ENCODE measurements around the gene SNRPF. TPM values are rescaled to one million over a fixed set of nuclear protein-coding genes. Genes with fewer than 3 reads are reported as not detected.
"Not testable (repeated sequence)": the region's sequence is repeated elsewhere in the genome, so short reads cannot be mapped to it uniquely, and the experiment has no call there.

Gene SNRPF
- total and polyA plus RNA-seq, 7 experiments from 2014 or later = 19.0 to 71.1 (median 24.6) TPM

DNA sequence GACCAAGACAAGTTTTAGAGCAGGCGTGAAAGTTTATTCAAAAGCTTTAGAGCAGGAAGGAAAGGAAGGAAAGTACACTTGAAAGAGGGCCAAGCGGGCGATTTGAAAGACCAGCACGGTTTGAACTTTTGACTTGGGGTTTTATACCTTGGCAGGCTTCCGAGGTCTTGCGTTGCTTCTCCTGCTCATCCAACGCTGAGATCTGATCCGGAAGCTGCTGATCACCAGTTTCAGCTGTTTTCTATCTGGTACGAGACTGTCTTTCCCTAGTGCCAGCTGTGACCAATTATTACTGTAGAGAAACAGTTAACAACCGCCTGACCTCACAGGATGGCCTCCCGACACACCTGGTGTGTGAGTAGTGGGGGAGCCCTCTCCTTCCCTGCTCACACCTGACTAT is 20.6 kb upstream of the SNRPF start:
- Histone ChIP-seq H3K4me3 (ENCODE audit: low read length) (no peak overlapping the region), H3K27ac (ENCODE audit: low read depth, low read length) (no peak overlapping the region), H3K4me1 (ENCODE audit: control insufficient read depth in 2 of 2, insufficient read depth in 2 of 2, low read length in 2 of 2) (no peaks in the 10 kb centered on the region), H3K9me3 (ENCODE audit: control insufficient read depth in 2 of 3, low read length in 3 of 3) (no peaks in the 10 kb centered on the region), H3K27me3 (ENCODE audit: control insufficient read depth in 2 of 2, insufficient read depth in 2 of 2, low read length in 2 of 2) (no peaks in the 10 kb centered on the region), H3K36me3 (ENCODE audit: control insufficient read depth in 2 of 3, insufficient read depth in 3 of 3, low read length in 3 of 3) (no peaks in the 10 kb centered on the region)
- H3K36me3 Mint-ChIP-seq = no peaks in the 10 kb centered on the region
- ChIA-PET CTCF (no interaction called here), POLR2A (no interaction called here)
- intact Hi-C loops (cut with micrococcal nuclease) = no loop called here
- no peak for DNase-seq
- H3K4me1 Mint-ChIP-seq = peaks cover 0 to 10% (median 7%) of the 10 kb centered on the region in 7 donors
- no peak for ATAC-seq
- peaks cover 12 to 23% (median 19%) of the 10 kb centered on the region in 5 donors for H3K27me3 Mint-ChIP-seq
- H3K9me3 Mint-ChIP-seq = peaks cover 0 to 2% (median 0%) of the 10 kb centered on the region in 11 donors
- peak overlapping the region in 5 of 10 donors; percentile 35 to 56 (median 48) for H3K4me3 Mint-ChIP-seq
- no peak overlapping the region for H3K27ac Mint-ChIP-seq

DNA sequence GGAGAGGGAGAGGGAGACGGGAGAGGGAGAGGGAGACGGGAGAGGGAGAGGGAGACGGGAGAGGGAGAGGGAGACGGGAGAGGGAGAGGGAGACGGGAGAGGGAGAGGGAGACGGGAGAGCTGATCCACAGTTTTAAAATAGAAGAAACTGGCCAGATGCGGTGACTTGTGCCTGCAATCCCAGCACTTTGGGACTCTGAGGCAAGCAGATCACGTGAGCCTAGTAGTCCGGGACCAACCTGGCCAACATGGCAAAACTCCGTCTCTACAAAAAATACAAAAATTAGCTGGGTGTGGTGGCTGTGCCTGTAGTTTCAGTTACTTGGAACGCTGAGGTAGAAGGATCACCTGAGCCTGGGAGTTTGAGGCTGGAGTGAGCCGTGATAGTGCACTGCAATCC is 16.3 kb upstream of the SNRPF start:
- H3K27ac Mint-ChIP-seq; H3K36me3 ChIP-seq (ENCODE audit: control insufficient read depth in 2 of 3, insufficient read depth in 3 of 3, low read length in 3 of 3); H3K4me1 ChIP-seq (ENCODE audit: control insufficient read depth in 2 of 2, insufficient read depth in 2 of 2, low read length in 2 of 2); H3K9me3 ChIP-seq (ENCODE audit: control insufficient read depth in 2 of 3, low read length in 3 of 3); intact Hi-C loops (cut with micrococcal nuclease); DNase-seq; H3K4me3 Mint-ChIP-seq; H3K27me3 ChIP-seq (ENCODE audit: control insufficient read depth in 2 of 2, insufficient read depth in 2 of 2, low read length in 2 of 2); H3K4me3 ChIP-seq (ENCODE audit: low read length); H3K36me3 Mint-ChIP-seq; H3K9me3 Mint-ChIP-seq; H3K4me1 Mint-ChIP-seq; H3K27ac ChIP-seq (ENCODE audit: low read depth, low read length); ATAC-seq; CTCF ChIA-PET; POLR2A ChIA-PET: not testable (repeated sequence)
- peaks cover 20 to 37% (median 25%) of the 10 kb centered on the region in 5 donors for H3K27me3 Mint-ChIP-seq

DNA sequence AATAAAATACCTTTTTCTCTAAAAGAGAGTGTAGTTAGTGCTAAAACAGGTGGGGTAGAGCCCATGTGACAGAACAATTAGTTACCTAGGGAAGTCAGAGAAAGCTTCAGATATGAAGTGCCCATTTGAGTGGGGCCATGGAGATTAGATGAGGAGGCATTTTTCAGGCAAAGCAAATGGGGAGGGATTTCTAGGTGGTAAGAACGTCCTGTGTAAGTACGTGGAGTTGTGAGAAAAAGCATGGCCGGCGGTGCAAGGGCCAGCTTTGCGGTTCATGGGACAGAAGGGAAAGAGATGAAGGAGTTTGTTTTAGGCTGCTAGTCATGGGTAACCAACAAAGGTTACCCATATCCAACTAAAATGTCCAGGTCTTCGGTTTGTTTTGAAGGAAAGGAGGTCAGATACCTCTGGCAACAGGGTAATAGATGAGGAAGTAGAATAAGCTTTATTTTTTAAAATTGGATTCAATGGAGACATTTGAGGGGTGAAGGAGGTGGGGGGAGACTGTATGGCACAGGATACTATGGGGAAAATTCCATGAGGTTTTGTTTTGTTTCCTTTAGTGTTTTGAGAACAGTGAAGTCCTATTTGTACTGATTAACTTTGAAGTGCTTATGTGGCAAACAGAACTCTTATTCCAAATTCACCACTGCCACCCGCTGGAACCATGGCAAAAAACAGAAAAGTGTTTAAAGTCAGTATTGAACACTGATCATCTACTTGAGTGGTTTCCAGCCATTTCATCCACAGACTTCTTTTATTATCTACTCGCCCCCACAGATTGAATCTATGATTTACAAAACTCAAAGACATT is 10.0 kb upstream of the SNRPF start:
- H3K9me3 ChIP-seq (ENCODE audit: control insufficient read depth in 2 of 3, low read length in 3 of 3) = no peaks in the 10 kb centered on the region
- Mint-ChIP-seq H3K36me3 (no peaks in the 10 kb centered on the region), H3K9me3 (no peaks in the 10 kb centered on the region), H3K4me1 (peaks cover 0 to 8% (median 3%) of the 10 kb centered on the region in 7 donors), H3K4me3 (no peak overlapping the region), H3K27ac (no peak overlapping the region), H3K27me3 (peaks cover 7 to 33% (median 26%) of the 10 kb centered on the region in 5 donors)
- H3K4me3 ChIP-seq (ENCODE audit: low read length) = no peak overlapping the region
- ChIA-PET CTCF (no interaction called here), POLR2A (no interaction called here)
- peaks cover 0 to 4% of the 10 kb centered on the region in 2 donors for H3K4me1 ChIP-seq (ENCODE audit: control insufficient read depth in 2 of 2, insufficient read depth in 2 of 2, low read length in 2 of 2)
- no peak for ATAC-seq
- no peak for DNase-seq
- H3K36me3 ChIP-seq (ENCODE audit: control insufficient read depth in 2 of 3, insufficient read depth in 3 of 3, low read length in 3 of 3) = no peaks in the 10 kb centered on the region
- intact Hi-C loops (cut with micrococcal nuclease) = no loop called here
- no peaks in the 10 kb centered on the region for H3K27me3 ChIP-seq (ENCODE audit: control insufficient read depth in 2 of 2, insufficient read depth in 2 of 2, low read length in 2 of 2)
- H3K27ac ChIP-seq (ENCODE audit: low read depth, low read length) = no peak overlapping the region

DNA sequence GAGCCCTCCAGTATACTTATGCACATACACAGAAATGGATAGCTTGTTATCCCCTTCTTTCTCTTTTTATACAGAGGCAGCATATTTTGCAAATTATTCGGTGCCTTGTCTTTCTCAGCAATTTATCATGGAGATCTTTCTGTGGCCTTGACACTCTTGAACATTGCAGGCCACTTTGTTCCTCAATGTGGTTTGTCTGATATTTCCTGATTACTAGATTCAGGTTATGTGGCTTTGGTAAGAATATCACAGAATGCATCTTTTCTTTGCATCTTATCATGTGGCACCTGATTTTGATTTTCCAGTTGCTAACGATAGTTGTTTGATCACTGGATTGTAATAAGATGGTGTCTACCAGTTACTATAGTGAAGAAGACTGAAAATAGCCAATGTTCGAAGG is 7.1 kb upstream of the SNRPF start:
- Mint-ChIP-seq H3K27ac (no peak overlapping the region), H3K4me3 (no peak overlapping the region), H3K27me3 (peaks cover 7 to 36% (median 12%) of the 10 kb centered on the region in 5 donors), H3K9me3 (no peaks in the 10 kb centered on the region), H3K4me1 (peaks cover 3 to 14% (median 7%) of the 10 kb centered on the region in 7 donors), H3K36me3 (no peaks in the 10 kb centered on the region)
- H3K9me3 ChIP-seq (ENCODE audit: control insufficient read depth in 2 of 3, low read length in 3 of 3) = no peaks in the 10 kb centered on the region
- no peak for DNase-seq
- ChIA-PET CTCF (no interaction called here), POLR2A (no interaction called here)
- intact Hi-C loops (cut with micrococcal nuclease) = loop anchor here in 1 of 2 donors (10.0 kb wide), 1 partner anchor 343 kb away; the partner anchor contains the start of gene ELK3
- peak; percentile 49 for ATAC-seq
- H3K36me3 ChIP-seq (ENCODE audit: control insufficient read depth in 2 of 3, insufficient read depth in 3 of 3, low read length in 3 of 3) = no peaks in the 10 kb centered on the region
- no peak overlapping the region for H3K27ac ChIP-seq (ENCODE audit: low read depth, low read length)
- H3K4me3 ChIP-seq (ENCODE audit: low read length) = no peak overlapping the region
- H3K27me3 ChIP-seq (ENCODE audit: control insufficient read depth in 2 of 2, insufficient read depth in 2 of 2, low read length in 2 of 2) = no peaks in the 10 kb centered on the region
- H3K4me1 ChIP-seq (ENCODE audit: control insufficient read depth in 2 of 2, insufficient read depth in 2 of 2, low read length in 2 of 2) = peaks cover 0 to 4% of the 10 kb centered on the region in 2 donors

DNA sequence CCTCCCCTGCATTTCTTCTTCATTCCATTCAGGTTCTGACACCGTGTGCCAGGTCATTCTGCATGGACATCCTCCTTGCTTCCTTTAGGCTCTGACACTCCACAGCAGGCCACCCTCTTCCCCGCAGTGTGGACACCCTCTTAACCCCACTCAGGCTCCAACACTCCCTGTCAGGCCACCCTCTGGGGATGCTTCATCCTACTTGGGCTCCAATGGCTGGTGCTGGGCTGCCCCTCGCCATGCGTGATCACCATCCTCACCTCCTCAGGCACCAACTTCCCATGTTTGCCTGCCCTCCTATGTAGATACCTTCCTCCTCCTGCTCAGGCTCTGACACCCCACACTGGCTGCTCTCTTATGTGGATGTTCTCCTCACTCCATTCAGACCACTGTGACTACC is 6.6 kb upstream of the SNRPF start:
- Histone ChIP-seq H3K27me3 (ENCODE audit: control insufficient read depth in 2 of 2, insufficient read depth in 2 of 2, low read length in 2 of 2) (no peaks in the 10 kb centered on the region), H3K36me3 (ENCODE audit: control insufficient read depth in 2 of 3, insufficient read depth in 3 of 3, low read length in 3 of 3) (no peaks in the 10 kb centered on the region), H3K9me3 (ENCODE audit: control insufficient read depth in 2 of 3, low read length in 3 of 3) (no peaks in the 10 kb centered on the region), H3K4me3 (ENCODE audit: low read length) (no peak overlapping the region), H3K4me1 (ENCODE audit: control insufficient read depth in 2 of 2, insufficient read depth in 2 of 2, low read length in 2 of 2) (peaks cover 0 to 4% of the 10 kb centered on the region in 2 donors), H3K27ac (ENCODE audit: low read depth, low read length) (no peak overlapping the region)
- ChIA-PET POLR2A (no interaction called here), CTCF (no interaction called here)
- no peaks in the 10 kb centered on the region for H3K9me3 Mint-ChIP-seq
- H3K4me3 Mint-ChIP-seq = no peak overlapping the region
- H3K27ac Mint-ChIP-seq = no peak overlapping the region
- peaks cover 3 to 32% (median 9%) of the 10 kb centered on the region in 5 donors for H3K27me3 Mint-ChIP-seq
- no peak for ATAC-seq
- H3K4me1 Mint-ChIP-seq = peaks cover 3 to 14% (median 7%) of the 10 kb centered on the region in 7 donors
- no peaks in the 10 kb centered on the region for H3K36me3 Mint-ChIP-seq
- intact Hi-C loops (cut with micrococcal nuclease) = loop anchor here in 1 of 2 donors (10.0 kb wide), 1 partner anchor 343 kb away; the partner anchor contains the start of gene ELK3
- no peak for DNase-seq

- H3K4me3 Mint-ChIP-seq = no peak overlapping the region
- intact Hi-C loops (cut with micrococcal nuclease) = loop anchor here (5.0 to 10.0 kb wide), 5 partner anchors 140 to 1400 kb away; partner anchors contain the start of genes CEP83 (in 1 of the 2), ELK3 (in 1 of the 2), HAL (in 1 of the 2) and NEDD1 (in 1 of the 2)
These were observed 1.6 kb upstream of the SNRPF start for GRCh38 chr12:95857156-95857555.

More at GRCh38 chr12:95857156-95857555, 1.6 kb upstream of the SNRPF start:
- peaks cover 3 to 11% (median 9%) of the 10 kb centered on the region in 5 donors for H3K27me3 Mint-ChIP-seq
- Histone ChIP-seq H3K4me3 (ENCODE audit: low read length) (no peak overlapping the region), H3K9me3 (ENCODE audit: control insufficient read depth in 2 of 3, low read length in 3 of 3) (no peaks in the 10 kb centered on the region), H3K27me3 (ENCODE audit: control insufficient read depth in 2 of 2, insufficient read depth in 2 of 2, low read length in 2 of 2) (no peaks in the 10 kb centered on the region), H3K36me3 (ENCODE audit: control insufficient read depth in 2 of 3, insufficient read depth in 3 of 3, low read length in 3 of 3) (peaks cover 0 to 11% (median 0%) of the 10 kb centered on the region in 3 experiments), H3K27ac (ENCODE audit: low read depth, low read length) (no peak overlapping the region), H3K4me1 (ENCODE audit: control insufficient read depth in 2 of 2, insufficient read depth in 2 of 2, low read length in 2 of 2) (peaks cover 11 to 12% of the 10 kb centered on the region in 2 donors)
- peaks cover 0 to 12% (median 11%) of the 10 kb centered on the region in 5 donors for H3K36me3 Mint-ChIP-seq
- ATAC-seq (no peak), DNase-seq (no peak)
- POLR2A ChIA-PET = no interaction called here
- H3K4me1 Mint-ChIP-seq = peaks cover 5 to 21% (median 7%) of the 10 kb centered on the region in 7 donors
- no peak overlapping the region for H3K27ac Mint-ChIP-seq
- CTCF ChIA-PET = interaction anchor here (0.6 kb wide), 1 partner anchor 62 kb away, joined by 3 read pairs; no protein-coding TSS in a partner anchor
- H3K9me3 Mint-ChIP-seq = peaks cover 0 to 2% (median 0%) of the 10 kb centered on the region in 11 donors
